SJCRH30 (cell line): Measurements from ENCODE around the gene MAGI2. TPM values are rescaled to one million over a fixed set of nuclear protein-coding genes. Genes with fewer than 3 reads are reported as not detected.

Experiments
- DNase-seq, 2 experiments: peaks; one replicate each; pipeline ENCODE4 v3.0.0-alpha.2; 2015 to 2020
- H3K27ac ChIP-seq: fragments of 250-450 bp; sonication (Bioruptor Pico); 2 replicates; pipeline ENCODE4 v1.5.1; 2020; ENCODE audit warnings: mild to moderate bottlenecking, moderate library complexity
- H3K27me3 ChIP-seq: fragments of 250-450 bp; sonication (Bioruptor Pico); 2 replicates; pipeline ENCODE4 v1.5.1; 2020; ENCODE audit warnings: mild to moderate bottlenecking, moderate library complexity
- H3K36me3 ChIP-seq: fragments of 250-450 bp; sonication (Bioruptor Pico); 2 replicates; pipeline ENCODE4 v1.5.1; 2020; ENCODE audit warnings: mild to moderate bottlenecking, moderate library complexity
- H3K4me1 ChIP-seq: fragments of 250-450 bp; sonication (Bioruptor Pico); 2 replicates; pipeline ENCODE4 v1.5.1; 2020; ENCODE audit warnings: mild to moderate bottlenecking, moderate library complexity
- H3K4me3 ChIP-seq: fragments of 250-450 bp; sonication (Bioruptor Pico); 2 replicates; pipeline ENCODE4 v1.5.1; 2020; ENCODE audit warnings: mild to moderate bottlenecking, moderate library complexity
- H3K9me3 ChIP-seq: fragments of 250-450 bp; sonication (Bioruptor Pico); replicated peaks from 2 replicates; pipeline ENCODE4 v1.5.1; 2020; ENCODE audit warnings: mild to moderate bottlenecking, moderate library complexity
- total RNA-seq: library from RNA; depleted of rRNA; stranded (reverse); fragments of >200 nt; shearing (Covaris generic); gene quantifications from 2 replicates; pipeline ENCODE4 v1.2.3, GENCODE V29; 2014

MAGI2 gene
- total RNA-seq, 1 experiment from 2014 or later = 2.4 TPM

DNA sequence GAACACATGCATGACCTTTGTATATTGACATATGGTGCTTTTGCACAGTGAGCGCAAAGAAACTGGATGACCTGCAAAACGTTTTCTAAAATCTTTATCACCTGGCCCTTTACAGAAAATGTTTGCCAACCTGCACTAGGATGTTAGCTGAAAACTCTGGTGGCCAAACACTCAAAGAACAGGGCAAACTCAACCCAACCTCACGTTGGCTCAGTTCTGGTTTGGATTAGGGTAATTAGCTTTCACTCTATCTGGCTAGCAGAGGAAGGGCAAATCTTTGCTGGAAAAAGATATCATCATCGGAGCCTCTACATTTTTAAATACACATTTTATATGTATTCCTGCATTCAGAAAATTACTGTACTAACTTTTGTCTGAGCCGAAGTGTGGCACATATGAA lies 966.0 kb downstream of the MAGI2 start:
- H3K4me1 ChIP-seq = no peaks in the 10 kb centered on the region
- H3K4me3 ChIP-seq = no peak overlapping the region
- H3K27ac ChIP-seq = no peak overlapping the region
- H3K9me3 ChIP-seq = no peaks in the 10 kb centered on the region
- no peaks in the 10 kb centered on the region for H3K36me3 ChIP-seq
- H3K27me3 ChIP-seq = no peaks in the 10 kb centered on the region
- DNase-seq = no peak

DNA sequence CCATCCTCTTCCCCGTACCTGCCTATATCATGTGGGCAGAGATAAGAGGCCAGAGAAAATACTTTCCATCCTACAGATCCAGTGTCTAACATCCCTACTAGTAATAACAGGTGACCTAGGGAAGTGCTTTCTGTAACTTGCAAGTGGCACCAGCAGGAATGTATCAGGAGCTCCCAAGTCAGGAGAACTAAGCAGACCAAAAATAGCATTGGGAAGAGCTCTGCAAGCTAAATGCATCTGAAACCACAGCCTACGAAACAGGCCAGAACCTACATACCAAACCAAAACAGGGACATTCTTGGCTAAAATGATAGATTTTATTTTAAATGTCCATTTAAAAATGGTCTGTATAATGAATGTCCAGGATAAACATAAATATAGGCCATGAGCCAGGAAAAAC lies 974.1 kb downstream of the MAGI2 start:
- no peaks in the 10 kb centered on the region for H3K9me3 ChIP-seq
- no peak for DNase-seq
- no peaks in the 10 kb centered on the region for H3K27me3 ChIP-seq
- no peak overlapping the region for H3K27ac ChIP-seq
- no peaks in the 10 kb centered on the region for H3K4me1 ChIP-seq
- H3K4me3 ChIP-seq = no peak overlapping the region
- H3K36me3 ChIP-seq = no peaks in the 10 kb centered on the region

DNA sequence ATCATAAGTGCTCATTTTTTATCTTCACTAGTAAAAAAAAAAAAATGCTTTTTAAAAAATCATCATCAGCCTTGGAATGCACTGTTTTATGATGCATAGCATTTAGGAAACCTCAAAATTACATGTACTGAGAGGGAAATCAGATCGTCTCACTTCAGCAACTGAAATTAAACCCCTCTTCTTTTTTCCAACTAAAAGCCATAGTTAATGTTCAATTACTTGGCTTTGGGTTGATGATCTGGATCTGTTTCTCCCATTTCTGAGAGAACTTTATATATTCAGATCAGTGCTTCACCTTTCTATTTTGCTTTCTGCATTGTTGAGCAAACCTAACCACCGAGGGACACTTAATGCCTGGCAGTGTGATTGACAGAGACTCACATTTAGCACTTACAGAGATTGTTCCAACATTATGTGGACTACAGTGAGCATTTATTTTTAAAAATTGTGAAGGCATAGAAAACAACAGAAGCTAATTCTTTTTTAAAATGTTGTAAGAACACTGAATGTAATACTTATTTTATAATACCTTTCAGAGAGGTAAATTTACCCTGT lies 976.5 kb downstream of the MAGI2 start:
- H3K27me3 ChIP-seq = no peaks in the 10 kb centered on the region
- DNase-seq = no peak
- no peak overlapping the region for H3K4me3 ChIP-seq
- no peaks in the 10 kb centered on the region for H3K36me3 ChIP-seq
- H3K4me1 ChIP-seq = peaks cover 8% of the 10 kb centered on the region; the same call in 1 of the 2 replicates
- no peak overlapping the region for H3K27ac ChIP-seq
- H3K9me3 ChIP-seq = no peaks in the 10 kb centered on the region

DNA sequence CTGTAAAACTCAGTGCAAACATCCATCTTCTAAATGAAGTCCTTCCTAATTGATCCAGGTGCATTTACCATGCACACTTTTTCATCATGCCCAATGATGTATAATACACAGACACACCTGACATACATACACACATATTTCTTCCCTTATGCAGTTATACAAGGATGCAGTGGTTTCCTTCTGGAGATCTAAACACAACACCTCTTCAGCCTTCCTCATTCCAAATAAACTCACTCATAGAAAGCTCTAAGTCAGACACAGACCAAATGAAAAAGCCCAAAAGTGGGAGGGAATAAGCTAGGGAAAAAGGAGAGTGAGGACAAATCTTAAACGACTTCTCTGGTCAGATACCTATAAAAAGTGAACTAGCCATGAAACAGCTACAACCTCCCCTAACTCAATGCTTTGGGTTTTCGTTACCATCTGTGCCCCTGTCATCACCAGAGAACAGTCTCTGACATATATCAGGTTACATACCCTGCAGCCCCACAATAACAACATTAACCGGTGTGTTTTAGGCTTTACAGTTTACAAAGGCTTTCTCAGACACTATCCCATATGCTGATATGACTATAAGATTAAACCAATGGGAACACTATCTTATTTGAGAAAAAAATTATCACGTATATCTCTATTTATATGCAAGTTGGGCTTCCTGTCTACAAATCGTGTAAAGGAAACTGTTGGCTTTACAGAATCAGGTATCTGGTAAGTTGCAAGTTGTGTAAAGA lies 979.7 kb downstream of the MAGI2 start:
- H3K27ac ChIP-seq = no peak overlapping the region
- H3K27me3 ChIP-seq = no peaks in the 10 kb centered on the region
- H3K36me3 ChIP-seq = no peaks in the 10 kb centered on the region
- H3K4me3 ChIP-seq = no peak overlapping the region
- H3K9me3 ChIP-seq = no peaks in the 10 kb centered on the region
- DNase-seq = peak in 1 of 2 experiments; percentile 47
- H3K4me1 ChIP-seq = peaks cover 8% of the 10 kb centered on the region; the same call in 1 of the 2 replicates

DNA sequence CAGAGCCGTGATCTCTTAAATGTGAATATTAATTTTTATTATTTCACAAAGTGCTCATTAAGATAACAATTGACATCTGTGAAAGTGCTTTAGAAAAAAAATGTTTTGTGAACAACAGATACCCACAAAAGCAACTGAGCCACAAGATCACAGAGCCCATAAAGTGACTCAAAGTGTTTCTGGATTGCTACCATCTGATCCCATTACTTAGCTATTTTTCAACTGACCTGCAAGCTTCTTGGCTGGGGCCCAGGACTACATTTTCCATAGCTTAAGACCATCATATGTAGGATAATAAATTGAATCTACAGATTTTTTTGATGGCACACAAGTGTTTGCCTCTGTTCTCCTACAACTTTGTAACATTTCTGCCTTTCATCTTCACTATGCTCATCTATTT lies 980.4 kb downstream of the MAGI2 start:
- H3K27me3 ChIP-seq = no peaks in the 10 kb centered on the region
- peaks cover 8% of the 10 kb centered on the region; the same call in 1 of the 2 replicates for H3K4me1 ChIP-seq
- H3K27ac ChIP-seq = no peak overlapping the region
- no peak overlapping the region for H3K4me3 ChIP-seq
- DNase-seq = no peak
- no peaks in the 10 kb centered on the region for H3K36me3 ChIP-seq
- no peaks in the 10 kb centered on the region for H3K9me3 ChIP-seq

DNA sequence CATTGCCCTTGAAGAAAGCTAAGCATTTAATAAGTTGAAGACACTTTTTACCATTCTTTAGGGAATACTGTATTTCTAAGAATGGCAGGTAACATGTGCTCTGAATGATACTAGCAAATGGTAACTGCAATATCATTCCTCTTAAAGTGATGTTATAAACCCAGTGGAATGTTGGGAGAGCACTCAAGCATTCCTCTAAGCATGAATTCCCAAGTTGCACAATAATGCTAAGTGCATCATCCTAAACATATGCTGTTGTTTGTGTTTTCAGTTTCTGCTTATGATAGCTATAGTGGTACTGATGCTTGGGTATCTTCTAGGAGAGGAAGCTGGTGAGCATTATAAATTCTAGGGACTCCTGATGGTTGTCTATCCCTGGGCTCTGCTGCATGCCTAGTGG lies 980.9 kb downstream of the MAGI2 start:
- Histone ChIP-seq H3K4me3 (no peak overlapping the region), H3K27me3 (no peaks in the 10 kb centered on the region), H3K9me3 (no peaks in the 10 kb centered on the region), H3K4me1 (peaks cover 8% of the 10 kb centered on the region; the same call in 1 of the 2 replicates), H3K27ac (no peak overlapping the region), H3K36me3 (no peaks in the 10 kb centered on the region)
- no peak for DNase-seq

DNA sequence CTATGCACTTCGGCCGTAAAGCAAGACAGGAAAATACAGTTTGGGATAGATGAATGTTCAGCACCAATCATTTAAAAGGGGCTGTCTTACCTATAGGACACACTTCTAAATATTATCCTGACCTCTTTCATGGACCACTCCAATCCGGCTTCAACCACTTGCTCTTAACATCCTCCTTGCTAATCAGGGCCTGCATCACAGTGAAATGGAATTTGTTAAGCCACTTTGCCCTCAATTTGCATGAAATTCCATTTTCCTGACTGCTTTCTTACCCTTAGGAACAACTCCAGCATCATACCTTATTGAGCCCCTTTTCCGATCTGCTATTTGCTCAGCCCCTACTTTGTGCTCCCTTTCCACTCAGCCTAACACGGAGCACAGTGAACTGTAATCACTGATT lies 987.6 kb downstream of the MAGI2 start:
- no peaks in the 10 kb centered on the region for H3K9me3 ChIP-seq
- DNase-seq = no peak
- no peak overlapping the region for H3K4me3 ChIP-seq
- no peaks in the 10 kb centered on the region for H3K36me3 ChIP-seq
- no peaks in the 10 kb centered on the region for H3K27me3 ChIP-seq
- no peaks in the 10 kb centered on the region for H3K4me1 ChIP-seq
- no peak overlapping the region for H3K27ac ChIP-seq

DNA sequence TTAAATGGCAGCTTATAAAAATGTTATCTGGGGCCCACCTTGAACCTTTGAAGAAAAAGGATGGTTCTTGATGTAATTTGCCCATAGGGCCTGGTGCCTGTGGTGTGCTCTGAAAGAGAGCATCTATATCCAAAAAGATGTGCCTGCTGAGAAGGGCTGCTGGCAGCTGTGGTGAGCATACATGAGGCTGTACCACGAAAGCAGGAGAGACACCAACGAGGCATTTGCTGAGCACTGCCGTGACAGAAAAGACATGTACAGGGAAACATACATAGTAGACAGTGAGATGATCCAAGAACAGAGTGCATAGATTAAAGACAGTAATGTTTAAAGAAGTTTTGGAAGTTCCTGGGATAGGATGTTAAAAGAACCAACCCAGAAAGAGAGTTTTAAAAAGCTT lies 990.4 kb downstream of the MAGI2 start:
- DNase-seq = no peak
- no peaks in the 10 kb centered on the region for H3K27me3 ChIP-seq
- H3K4me3 ChIP-seq = no peak overlapping the region
- no peaks in the 10 kb centered on the region for H3K9me3 ChIP-seq
- no peaks in the 10 kb centered on the region for H3K4me1 ChIP-seq
- no peaks in the 10 kb centered on the region for H3K36me3 ChIP-seq
- H3K27ac ChIP-seq = no peak overlapping the region

DNA sequence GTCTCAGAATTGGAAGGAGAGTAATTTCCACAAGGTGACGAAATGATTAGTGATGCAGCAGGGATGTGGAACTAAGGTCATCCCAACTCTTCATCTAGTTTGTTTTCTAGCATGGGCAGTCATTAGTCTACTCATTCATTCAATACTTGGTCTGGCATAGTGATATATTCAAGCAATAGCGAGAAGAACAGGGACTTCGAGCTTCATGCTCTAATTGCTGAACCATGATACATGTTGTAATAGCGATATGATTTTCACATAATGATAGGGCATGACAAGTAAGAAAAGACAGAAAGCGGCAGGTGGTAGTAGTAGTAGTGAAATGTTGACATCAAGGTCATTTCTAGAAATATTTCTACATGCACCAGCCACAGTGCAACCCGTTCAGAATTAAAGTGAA lies 1002.8 kb downstream of the MAGI2 start:
- 0 out of 2 replicates have a peak, but pooled peaks cover 3% of the 10 kb centered on the region for H3K9me3 ChIP-seq
- no peak overlapping the region for H3K4me3 ChIP-seq
- peak overlapping the region; percentile 13; the same call in 1 of the 2 replicates for H3K27ac ChIP-seq
- H3K36me3 ChIP-seq = no peaks in the 10 kb centered on the region
- H3K27me3 ChIP-seq = no peaks in the 10 kb centered on the region
- H3K4me1 ChIP-seq = peaks cover 22% of the 10 kb centered on the region
- peak; percentile 9 to 61 for DNase-seq

DNA sequence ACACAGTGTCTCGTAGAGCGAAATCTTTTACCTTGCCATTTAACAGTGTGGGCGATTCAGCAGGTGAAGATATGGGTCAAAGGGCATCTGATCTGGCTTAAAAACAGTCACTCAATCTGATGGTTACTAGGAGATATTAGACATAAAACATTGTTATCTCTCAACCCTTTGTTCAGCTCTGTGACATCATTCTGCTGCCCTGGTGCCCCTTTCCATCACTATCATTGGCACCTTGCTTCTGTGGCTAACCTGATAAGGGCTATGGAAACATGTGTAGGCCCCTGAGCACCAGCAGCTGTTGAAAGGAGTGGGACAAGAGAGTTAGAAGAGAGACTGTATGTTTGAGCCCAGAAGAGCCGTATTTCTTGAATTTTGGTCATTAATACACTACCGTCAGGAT lies 1004.6 kb downstream of the MAGI2 start:
- DNase-seq = peak in 1 of 2 experiments; percentile 14
- Histone ChIP-seq H3K36me3 (no peaks in the 10 kb centered on the region), H3K4me1 (peaks cover 22% of the 10 kb centered on the region), H3K4me3 (no peak overlapping the region), H3K27ac (no peak overlapping the region), H3K9me3 (0 out of 2 replicates have a peak, but pooled peaks cover 3% of the 10 kb centered on the region), H3K27me3 (no peaks in the 10 kb centered on the region)

DNA sequence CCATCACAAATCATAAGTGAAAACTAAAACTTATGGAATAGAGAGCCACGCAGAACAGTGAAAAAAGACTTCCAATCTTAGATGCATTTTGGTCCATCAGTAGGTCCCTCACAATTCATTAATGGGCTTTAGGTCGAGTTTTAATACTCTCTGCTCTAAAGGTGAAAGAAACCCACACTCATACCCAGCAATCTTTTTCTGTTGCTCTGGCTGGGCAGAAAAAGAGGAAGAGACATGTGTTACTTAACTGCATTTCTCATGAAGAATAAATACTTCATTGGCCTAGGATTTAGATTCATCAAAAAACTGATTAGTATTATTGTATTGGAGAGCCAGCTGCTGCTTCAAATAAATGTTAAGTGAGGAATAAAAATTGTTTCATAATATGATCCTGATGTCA lies 1009.2 kb downstream of the MAGI2 start:
- Histone ChIP-seq H3K9me3 (no peaks in the 10 kb centered on the region), H3K27ac (no peak overlapping the region), H3K4me1 (peaks cover 3% of the 10 kb centered on the region), H3K4me3 (no peak overlapping the region), H3K27me3 (no peaks in the 10 kb centered on the region), H3K36me3 (no peaks in the 10 kb centered on the region)
- DNase-seq = no peak

DNA sequence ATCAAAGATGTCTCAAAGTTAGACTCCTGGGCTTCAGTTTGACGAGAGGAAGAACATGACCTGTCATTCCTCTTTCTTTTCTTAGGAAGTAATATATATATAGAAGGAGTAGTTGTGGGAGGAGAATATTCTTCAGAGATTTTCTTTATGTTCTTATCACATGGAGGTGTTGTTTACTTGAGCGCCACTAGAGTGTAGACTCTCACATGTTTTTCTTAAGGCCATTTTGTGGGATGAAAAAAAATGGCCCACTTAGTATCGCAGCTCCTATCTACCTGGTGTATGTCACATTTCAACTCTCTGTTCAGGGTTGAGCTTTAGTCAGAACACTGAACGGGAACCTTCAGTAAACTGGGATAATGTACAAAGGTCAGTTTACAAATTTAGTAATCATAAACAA lies 1009.7 kb downstream of the MAGI2 start:
- H3K36me3 ChIP-seq = no peaks in the 10 kb centered on the region
- DNase-seq = no peak
- H3K4me3 ChIP-seq = no peak overlapping the region
- no peaks in the 10 kb centered on the region for H3K27me3 ChIP-seq
- no peak overlapping the region for H3K27ac ChIP-seq
- no peaks in the 10 kb centered on the region for H3K9me3 ChIP-seq
- H3K4me1 ChIP-seq = no peaks in the 10 kb centered on the region

DNA sequence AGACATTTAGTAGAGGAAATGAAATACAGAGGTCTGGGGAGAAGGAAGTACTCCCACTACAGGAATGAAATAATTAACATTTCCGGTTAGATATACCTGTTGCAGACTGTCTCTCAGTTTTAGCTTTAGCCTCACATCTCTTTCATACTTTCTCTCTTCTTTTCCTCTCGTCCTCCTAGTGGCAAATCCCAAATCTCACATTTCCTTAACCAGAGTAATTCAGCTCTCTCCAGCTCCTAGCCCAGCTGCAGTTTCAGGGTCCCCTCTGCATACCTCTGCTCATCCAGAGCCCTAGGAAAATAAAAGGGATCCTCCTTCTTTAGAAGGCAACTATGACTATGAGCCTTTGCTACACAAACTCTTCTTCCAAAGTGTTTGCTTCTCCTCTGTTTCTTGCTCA lies 1011.7 kb downstream of the MAGI2 start:
- Histone ChIP-seq H3K27ac (no peak overlapping the region), H3K36me3 (no peaks in the 10 kb centered on the region), H3K4me3 (no peak overlapping the region), H3K4me1 (no peaks in the 10 kb centered on the region), H3K9me3 (no peaks in the 10 kb centered on the region), H3K27me3 (no peaks in the 10 kb centered on the region)
- no peak for DNase-seq

DNA sequence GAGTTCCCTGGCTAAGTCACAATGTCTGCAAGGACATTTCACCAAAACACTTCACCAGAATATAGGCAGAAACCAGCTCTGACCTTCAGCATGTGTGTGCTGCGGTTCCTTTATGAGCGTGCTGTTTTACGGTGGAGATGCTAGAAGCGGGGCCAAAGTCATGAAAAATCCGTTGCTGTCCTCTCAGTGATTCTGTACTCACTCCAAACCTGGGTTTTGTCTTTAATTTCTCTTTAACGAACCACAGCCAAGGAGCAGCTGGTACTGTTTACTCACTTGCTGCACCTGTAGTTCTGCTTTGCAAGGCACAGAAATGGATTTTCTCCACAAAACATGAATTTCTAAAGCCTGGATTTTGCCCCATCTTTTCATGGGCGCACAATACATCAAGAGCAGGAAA lies 1015.0 kb downstream of the MAGI2 start:
- no peak for DNase-seq
- Histone ChIP-seq H3K4me1 (no peaks in the 10 kb centered on the region), H3K9me3 (no peaks in the 10 kb centered on the region), H3K27ac (no peak overlapping the region), H3K27me3 (no peaks in the 10 kb centered on the region), H3K36me3 (no peaks in the 10 kb centered on the region), H3K4me3 (no peak overlapping the region)

DNA sequence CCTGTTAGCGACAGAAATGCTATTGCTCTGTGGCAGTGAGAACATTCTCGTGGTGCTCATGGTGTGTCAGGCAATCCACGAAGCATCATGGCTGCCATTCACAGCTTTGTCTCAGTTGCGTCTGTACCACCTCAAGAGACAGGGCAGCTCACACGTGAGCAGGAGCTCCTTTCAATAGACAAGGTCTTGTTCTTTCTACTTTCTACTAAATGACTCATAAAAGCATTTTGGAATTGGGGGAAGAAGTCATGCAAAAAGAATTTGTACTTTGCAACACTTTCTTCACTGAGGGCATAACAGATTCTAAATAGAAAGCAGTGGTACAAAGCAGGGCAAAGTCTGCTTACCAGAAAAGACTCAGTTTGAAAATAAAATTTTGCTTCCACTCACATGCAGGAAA lies 1016.3 kb downstream of the MAGI2 start:
- Histone ChIP-seq H3K36me3 (no peaks in the 10 kb centered on the region), H3K9me3 (no peaks in the 10 kb centered on the region), H3K27me3 (no peaks in the 10 kb centered on the region), H3K27ac (no peak overlapping the region), H3K4me3 (no peak overlapping the region), H3K4me1 (no peaks in the 10 kb centered on the region)
- no peak for DNase-seq

DNA sequence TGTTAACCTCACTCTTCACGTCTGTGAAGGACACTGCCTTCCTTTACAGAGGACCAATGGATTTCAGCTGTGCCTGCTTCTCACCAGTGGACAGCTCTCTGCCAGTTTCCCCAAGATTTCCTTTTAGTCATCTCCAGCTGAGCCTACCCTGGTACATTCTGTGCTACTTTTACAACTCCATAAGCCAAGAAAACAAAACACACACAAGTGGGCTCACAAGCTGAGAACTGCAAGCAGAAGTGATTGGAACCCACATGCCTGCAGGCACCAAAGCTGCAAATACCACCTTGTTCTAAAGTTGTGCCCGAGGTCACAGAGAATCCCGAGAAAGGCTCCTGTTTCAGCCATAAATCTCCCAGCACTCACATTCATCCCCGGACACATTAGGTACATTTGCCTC lies 1018.1 kb downstream of the MAGI2 start:
- H3K27me3 ChIP-seq = no peaks in the 10 kb centered on the region
- DNase-seq = peak; percentile 31 to 66

More for the DNA sequence above, 1018.1 kb downstream of the MAGI2 start:
- Histone ChIP-seq H3K27ac (no peak overlapping the region), H3K9me3 (no peaks in the 10 kb centered on the region), H3K4me3 (no peak overlapping the region), H3K36me3 (no peaks in the 10 kb centered on the region), H3K4me1 (no peaks in the 10 kb centered on the region)
